Neural cell (in vitro differentiated cells): Measurements from ENCODE around the gene STAT6. TPM values are rescaled to one million over a fixed set of nuclear protein-coding genes. Genes with fewer than 3 reads are reported as not detected.
A peak's percentile ranks its signal among the peaks of the same experiment; 100 is the strongest.

Experiments used
- H2AFZ ChIP-seq: fragments of 200-600, 300-800 bp; sonication (generic), shearing (Covaris generic); 2 replicates; pipeline ENCODE4 v1.6.0; 2014; ENCODE audit warnings: low read depth, mild to moderate bottlenecking, antibody characterized with exemption, low read length, moderate library complexity
- H3F3A ChIP-seq: fragments of 200-600 bp; shearing (Covaris generic); 2 replicates; pipeline ENCODE4 v1.6.1; 2016; ENCODE audit warnings: mild to moderate bottlenecking, moderate library complexity, mixed read lengths, antibody characterized with exemption, low read length; ENCODE audit not compliant: insufficient read depth, poor library complexity, severe bottlenecking
- H3K27ac ChIP-seq: fragments of 200-600, 300-800 bp; sonication (generic), shearing (Covaris generic); 2 replicates; pipeline ENCODE4 v1.5.1; 2014; ENCODE audit warnings: mild to moderate bottlenecking, low read length, moderate library complexity
- H3K27me3 ChIP-seq: fragments of 300-800, 200-600 bp; sonication (generic), shearing (Covaris generic); 2 replicates; pipeline ENCODE4 v1.6.0; 2014; ENCODE audit warnings: mild to moderate bottlenecking, low read depth, low read length, moderate library complexity; ENCODE audit not compliant: insufficient read depth
- H3K36me3 ChIP-seq: fragments of 300-800, 200-600 bp; sonication (generic), shearing (Covaris generic); 2 replicates; pipeline ENCODE4 v1.5.1; 2014; ENCODE audit warnings: mild to moderate bottlenecking, antibody characterized with exemption, low read length, moderate library complexity; ENCODE audit not compliant: insufficient read depth
- H3K4me2 ChIP-seq: fragments of 300-800, 200-600 bp; sonication (generic), shearing (Covaris generic); 2 replicates; pipeline ENCODE4 v1.6.0; 2014; ENCODE audit warnings: mild to moderate bottlenecking, low read length
- H3K4me3 ChIP-seq: fragments of 300-800, 200-600 bp; sonication (generic), shearing (Covaris generic); 2 replicates; pipeline ENCODE4 v1.5.1; 2014; ENCODE audit warnings: mild to moderate bottlenecking, low read length, moderate library complexity
- H3K79me2 ChIP-seq: fragments of 200-600 bp; shearing (Covaris generic); replicated peaks from 2 replicates; pipeline ENCODE4 v1.6.0; 2014; ENCODE audit warnings: mild to moderate bottlenecking, low read length, moderate library complexity; ENCODE audit not compliant: insufficient read depth
- H3K9ac ChIP-seq: fragments of 300-800, 200-600 bp; sonication (generic), shearing (Covaris generic); 2 replicates; pipeline ENCODE4 v1.6.1; 2016; ENCODE audit warnings: mild to moderate bottlenecking, low read length, mixed read lengths
- H3K9me2 ChIP-seq: fragments of 200-600 bp; shearing (Covaris generic); 2 replicates; pipeline ENCODE4 v1.6.1; 2016; ENCODE audit warnings: mild to moderate bottlenecking, low read length, mixed read lengths; ENCODE audit not compliant: insufficient read depth
- H3K9me3 ChIP-seq: fragments of 200-600, 300-800 bp; sonication (generic), shearing (Covaris generic); 2 replicates; pipeline ENCODE4 v1.6.1; 2016; ENCODE audit warnings: mild to moderate bottlenecking, mixed run types, low read length, moderate library complexity, mixed read lengths
- H4K20me1 ChIP-seq: fragments of 200-600 bp; shearing (Covaris generic); 2 replicates; pipeline ENCODE4 v1.6.1; 2016; ENCODE audit warnings: mild to moderate bottlenecking, mixed run types; ENCODE audit not compliant: insufficient read depth
- EP300 ChIP-seq: fragments of 450-650 bp; conservative IDR thresholded peaks from 2 replicates; pipeline ENCODE4 v1.6.1; 2014; ENCODE audit warnings: antibody characterized with exemption, mild to moderate bottlenecking, moderate library complexity; ENCODE audit not compliant: poor library complexity, severe bottlenecking
- EZH2 ChIP-seq: fragments of 200-600, 300-800 bp; shearing (Covaris generic), sonication (generic); IDR thresholded peaks from 2 replicates; pipeline ENCODE4 v1.6.1; 2014; ENCODE audit warnings: antibody characterized with exemption, low read length, borderline replicate concordance, mild to moderate bottlenecking; ENCODE audit not compliant: insufficient read depth, poor library complexity, severe bottlenecking
- MXI1 ChIP-seq: fragments of 450-650 bp; conservative IDR thresholded peaks from 2 replicates; pipeline ENCODE4 v1.6.1; 2014; ENCODE audit warnings: antibody characterized with exemption, mild to moderate bottlenecking; ENCODE audit not compliant: poor library complexity, severe bottlenecking
- POLR2AphosphoS5 ChIP-seq: IDR thresholded peaks from 2 replicates; pipeline ENCODE4 v1.6.1; 2012
- RAD21 ChIP-seq: fragments of 450-650 bp; conservative IDR thresholded peaks from 2 replicates; pipeline ENCODE4 v1.6.1; 2014; ENCODE audit warnings: antibody characterized with exemption, mild to moderate bottlenecking, moderate library complexity
- SMC3 ChIP-seq: fragments of 450-650 bp; conservative IDR thresholded peaks from 2 replicates; pipeline ENCODE4 v1.6.1; 2014; ENCODE audit warnings: antibody characterized with exemption, mild to moderate bottlenecking, moderate library complexity; ENCODE audit not compliant: poor library complexity
- TAF1 ChIP-seq: IDR thresholded peaks from 2 replicates; pipeline ENCODE4 v1.6.1; 2012; ENCODE audit warnings: low read depth
- polyA plus RNA-seq: library from polyadenylated mRNA; depleted of rRNA; stranded (reverse); fragments of >200 nt; gene quantifications from 2 replicates; pipeline ENCODE4 v1.2.3, GENCODE V29; 2014
- TF ChIP-seq, protein P1 (sequence below): IDR thresholded peaks from 2 replicates; pipeline ENCODE4 v1.6.1; 2012; ENCODE audit warnings: borderline replicate concordance
- TF ChIP-seq, protein P2 (sequence below): fragments of 450-650 bp; IDR thresholded peaks from 2 replicates; pipeline ENCODE4 v1.5.1; 2014; ENCODE audit warnings: antibody characterized with exemption, mild to moderate bottlenecking, moderate library complexity; ENCODE audit not compliant: poor library complexity, severe bottlenecking

STAT6 gene
- polyA plus RNA-seq, 1 donor from 2014 or later: not detected

GRCh38 chr12:57069523-57069922 lies 41.6 kb downstream of the STAT6 start:
- H3K79me2 ChIP-seq: no peaks in the 10 kb centered on the region
- TF ChIP-seq MXI1 (no peak), SMC3 (peak; percentile 95), RAD21 (peak; percentile 92)
- TF ChIP-seq, protein P1, sequence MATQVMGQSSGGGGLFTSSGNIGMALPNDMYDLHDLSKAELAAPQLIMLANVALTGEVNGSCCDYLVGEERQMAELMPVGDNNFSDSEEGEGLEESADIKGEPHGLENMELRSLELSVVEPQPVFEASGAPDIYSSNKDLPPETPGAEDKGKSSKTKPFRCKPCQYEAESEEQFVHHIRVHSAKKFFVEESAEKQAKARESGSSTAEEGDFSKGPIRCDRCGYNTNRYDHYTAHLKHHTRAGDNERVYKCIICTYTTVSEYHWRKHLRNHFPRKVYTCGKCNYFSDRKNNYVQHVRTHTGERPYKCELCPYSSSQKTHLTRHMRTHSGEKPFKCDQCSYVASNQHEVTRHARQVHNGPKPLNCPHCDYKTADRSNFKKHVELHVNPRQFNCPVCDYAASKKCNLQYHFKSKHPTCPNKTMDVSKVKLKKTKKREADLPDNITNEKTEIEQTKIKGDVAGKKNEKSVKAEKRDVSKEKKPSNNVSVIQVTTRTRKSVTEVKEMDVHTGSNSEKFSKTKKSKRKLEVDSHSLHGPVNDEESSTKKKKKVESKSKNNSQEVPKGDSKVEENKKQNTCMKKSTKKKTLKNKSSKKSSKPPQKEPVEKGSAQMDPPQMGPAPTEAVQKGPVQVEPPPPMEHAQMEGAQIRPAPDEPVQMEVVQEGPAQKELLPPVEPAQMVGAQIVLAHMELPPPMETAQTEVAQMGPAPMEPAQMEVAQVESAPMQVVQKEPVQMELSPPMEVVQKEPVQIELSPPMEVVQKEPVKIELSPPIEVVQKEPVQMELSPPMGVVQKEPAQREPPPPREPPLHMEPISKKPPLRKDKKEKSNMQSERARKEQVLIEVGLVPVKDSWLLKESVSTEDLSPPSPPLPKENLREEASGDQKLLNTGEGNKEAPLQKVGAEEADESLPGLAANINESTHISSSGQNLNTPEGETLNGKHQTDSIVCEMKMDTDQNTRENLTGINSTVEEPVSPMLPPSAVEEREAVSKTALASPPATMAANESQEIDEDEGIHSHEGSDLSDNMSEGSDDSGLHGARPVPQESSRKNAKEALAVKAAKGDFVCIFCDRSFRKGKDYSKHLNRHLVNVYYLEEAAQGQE: no peak
- TF ChIP-seq, protein P2, sequence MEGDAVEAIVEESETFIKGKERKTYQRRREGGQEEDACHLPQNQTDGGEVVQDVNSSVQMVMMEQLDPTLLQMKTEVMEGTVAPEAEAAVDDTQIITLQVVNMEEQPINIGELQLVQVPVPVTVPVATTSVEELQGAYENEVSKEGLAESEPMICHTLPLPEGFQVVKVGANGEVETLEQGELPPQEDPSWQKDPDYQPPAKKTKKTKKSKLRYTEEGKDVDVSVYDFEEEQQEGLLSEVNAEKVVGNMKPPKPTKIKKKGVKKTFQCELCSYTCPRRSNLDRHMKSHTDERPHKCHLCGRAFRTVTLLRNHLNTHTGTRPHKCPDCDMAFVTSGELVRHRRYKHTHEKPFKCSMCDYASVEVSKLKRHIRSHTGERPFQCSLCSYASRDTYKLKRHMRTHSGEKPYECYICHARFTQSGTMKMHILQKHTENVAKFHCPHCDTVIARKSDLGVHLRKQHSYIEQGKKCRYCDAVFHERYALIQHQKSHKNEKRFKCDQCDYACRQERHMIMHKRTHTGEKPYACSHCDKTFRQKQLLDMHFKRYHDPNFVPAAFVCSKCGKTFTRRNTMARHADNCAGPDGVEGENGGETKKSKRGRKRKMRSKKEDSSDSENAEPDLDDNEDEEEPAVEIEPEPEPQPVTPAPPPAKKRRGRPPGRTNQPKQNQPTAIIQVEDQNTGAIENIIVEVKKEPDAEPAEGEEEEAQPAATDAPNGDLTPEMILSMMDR: peak; percentile 91
- H3F3A ChIP-seq: no peaks in the 10 kb centered on the region
- no peak overlapping the region for H3K4me3 ChIP-seq
- H3K27me3 ChIP-seq: no peaks in the 10 kb centered on the region
- no peak overlapping the region for H2AFZ ChIP-seq
- no peak overlapping the region for H3K4me2 ChIP-seq
- no peaks in the 10 kb centered on the region for H3K9me2 ChIP-seq
- no peaks in the 10 kb centered on the region for H3K9me3 ChIP-seq
- no peaks in the 10 kb centered on the region for H4K20me1 ChIP-seq
- H3K27ac ChIP-seq: no peak overlapping the region
- H3K36me3 ChIP-seq: no peaks in the 10 kb centered on the region
- no peak overlapping the region for H3K9ac ChIP-seq

DNA sequence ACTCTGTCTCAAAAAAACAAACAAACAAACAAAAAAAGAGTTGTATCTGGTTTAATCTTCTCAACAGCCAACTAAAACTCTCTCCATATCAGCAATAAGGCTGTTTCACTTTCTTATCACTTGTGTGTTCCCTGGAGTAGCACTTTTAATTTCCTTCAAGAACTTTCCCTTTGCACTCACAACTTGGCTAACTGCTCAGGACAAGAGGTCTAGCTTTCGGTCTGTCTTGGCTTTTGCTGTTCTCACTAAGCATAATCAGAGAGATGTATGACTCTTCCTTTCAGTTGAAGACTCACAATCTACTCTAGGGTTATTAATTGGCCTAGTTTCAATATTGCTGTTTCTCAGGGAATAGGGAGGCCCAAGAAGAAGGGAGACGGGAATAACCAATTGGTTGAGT lies 44.9 kb downstream of the STAT6 start:
- Histone ChIP-seq H3K27me3 (no peaks in the 10 kb centered on the region), H2AFZ (no peak overlapping the region), H3K9me2 (no peaks in the 10 kb centered on the region), H3K9ac (no peak overlapping the region), H3K27ac (no peak overlapping the region), H3K36me3 (no peaks in the 10 kb centered on the region), H3K4me3 (no peak overlapping the region), H3K4me2 (no peak overlapping the region), H3F3A (no peaks in the 10 kb centered on the region), H3K79me2 (no peaks in the 10 kb centered on the region), H4K20me1 (no peaks in the 10 kb centered on the region), H3K9me3 (no peaks in the 10 kb centered on the region)
- TF ChIP-seq EP300: no peak
- no peak for TF ChIP-seq SMC3

GRCh38 chr12:57063991-57064685 lies 47.0 kb downstream of the STAT6 start:
- H2AFZ ChIP-seq: no peak overlapping the region
- no peaks in the 10 kb centered on the region for H3K79me2 ChIP-seq
- TF ChIP-seq, protein P1: no peak
- no peak for TF ChIP-seq TAF1
- no peak for TF ChIP-seq MXI1
- TF ChIP-seq, protein P2: no peak
- no peak for TF ChIP-seq SMC3
- TF ChIP-seq POLR2AphosphoS5: no peak
- TF ChIP-seq EZH2: no peak
- TF ChIP-seq EP300: no peak
- no peak for TF ChIP-seq RAD21
- no peaks in the 10 kb centered on the region for H3K9me3 ChIP-seq
- H3K4me3 ChIP-seq: no peak overlapping the region
- H3K9ac ChIP-seq: no peak overlapping the region
- no peaks in the 10 kb centered on the region for H3K27me3 ChIP-seq
- no peak overlapping the region for H3K4me2 ChIP-seq
- no peaks in the 10 kb centered on the region for H3K9me2 ChIP-seq
- no peak overlapping the region for H3K27ac ChIP-seq
- H3K36me3 ChIP-seq: no peaks in the 10 kb centered on the region
- no peaks in the 10 kb centered on the region for H3F3A ChIP-seq
- no peaks in the 10 kb centered on the region for H4K20me1 ChIP-seq
